Measurements from ENCODE around the gene LAMC3.
"Not testable (repeated sequence)": the region's sequence is repeated elsewhere in the genome, so short reads cannot be mapped to it uniquely, and the experiment has no call there.

The LAMC3 gene

DNA sequence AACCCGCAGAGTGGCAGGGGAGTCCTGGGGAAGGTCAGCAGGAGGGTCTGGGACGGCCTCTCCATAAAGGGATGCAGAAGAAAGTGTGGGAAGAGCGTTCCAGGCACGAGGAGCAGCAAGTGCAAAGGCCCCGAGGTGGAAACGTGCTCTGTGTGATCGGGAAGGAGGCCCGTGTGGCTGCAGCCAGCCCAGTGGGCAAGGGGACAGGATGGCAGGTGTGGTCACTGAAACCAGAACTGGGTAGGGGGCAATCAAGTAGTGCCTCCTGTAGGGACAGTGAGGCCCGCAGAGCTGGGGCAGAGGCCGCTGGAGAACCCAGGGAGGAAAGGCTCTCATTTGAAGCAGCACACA is 16.3 kb upstream of the LAMC3 start:
- DNase-seq: no peak

DNA sequence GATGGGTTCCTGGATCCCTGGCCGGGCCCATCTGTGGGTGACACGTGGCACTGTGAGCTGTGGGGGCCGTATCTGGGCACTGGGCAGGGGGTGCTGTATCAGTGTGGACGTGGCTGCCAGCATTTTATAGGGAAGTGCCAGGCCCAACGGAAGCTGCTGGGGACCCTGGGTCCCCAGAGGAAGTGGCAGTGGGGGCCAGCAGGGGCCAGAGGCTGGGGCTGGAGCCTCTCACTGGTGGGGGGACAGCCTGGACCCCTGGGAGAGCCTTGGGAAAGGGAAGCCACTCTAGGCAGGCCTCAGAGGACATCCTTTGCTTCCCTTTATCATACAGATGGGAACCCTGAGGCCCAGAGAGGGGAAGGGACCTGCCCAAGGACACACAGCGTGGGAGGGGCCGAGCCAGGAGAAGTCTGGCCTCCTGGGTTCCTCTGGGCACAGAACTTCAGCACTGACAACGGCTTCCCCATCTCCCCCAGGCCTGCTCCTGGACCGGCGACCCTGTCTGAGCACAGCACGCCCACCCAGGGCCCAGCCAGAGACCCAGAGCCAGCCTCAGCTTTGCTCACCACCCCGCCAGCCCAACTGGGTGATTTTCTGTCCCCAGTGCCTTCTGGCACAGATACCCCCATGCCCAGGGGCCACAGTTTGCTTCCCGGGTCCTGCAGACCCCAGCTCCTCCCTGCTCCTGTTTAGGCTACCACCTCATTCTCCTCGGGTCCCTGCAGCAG is 15.5 kb upstream of the LAMC3 start:
- DNase-seq: no peak

DNA sequence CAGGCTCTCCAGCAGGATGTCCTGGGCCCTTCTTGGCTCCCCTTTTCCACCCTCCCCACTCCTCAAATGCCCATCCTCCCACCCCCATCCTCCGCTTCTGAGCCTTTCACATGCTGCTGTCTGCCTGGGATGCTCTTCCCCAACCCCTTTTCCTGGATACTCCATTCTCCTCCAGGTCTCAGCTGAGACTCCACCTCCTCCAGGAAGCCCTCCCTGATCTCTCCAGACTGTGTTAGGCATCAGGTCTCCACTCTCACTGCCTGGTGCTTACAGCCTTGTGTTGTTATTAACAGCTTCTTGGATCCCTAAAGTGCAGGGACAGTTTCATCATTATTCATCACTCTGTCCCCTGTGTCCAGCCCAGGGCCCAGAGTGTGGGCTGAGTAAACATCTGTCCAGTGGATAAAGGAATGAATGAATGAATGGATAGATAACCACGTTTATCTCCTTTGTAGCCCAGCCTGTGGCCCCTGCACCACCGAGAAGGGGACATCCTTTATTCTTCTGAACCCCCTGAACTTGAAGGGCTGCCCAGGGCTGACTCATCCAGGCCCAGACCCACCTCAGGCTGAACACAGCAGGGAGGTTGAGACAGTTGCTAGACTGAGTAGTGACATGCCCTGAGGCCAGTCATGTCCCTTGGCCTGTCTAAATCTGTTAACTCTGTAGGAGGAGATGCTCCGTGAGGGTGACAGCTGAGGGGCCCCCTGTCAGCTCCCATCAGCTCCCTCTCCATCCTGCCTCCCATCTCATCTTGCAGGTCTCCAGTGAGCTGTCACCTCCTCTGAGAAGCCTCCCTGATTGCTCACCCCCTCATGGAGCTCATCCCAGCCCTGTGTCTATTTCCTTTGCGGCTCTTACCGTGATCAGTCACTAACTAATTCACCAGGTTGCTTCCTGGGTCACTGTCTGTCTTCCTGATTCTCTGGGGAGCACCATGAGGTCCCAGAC is 14.6 kb upstream of the LAMC3 start:
- no peak for DNase-seq

DNA sequence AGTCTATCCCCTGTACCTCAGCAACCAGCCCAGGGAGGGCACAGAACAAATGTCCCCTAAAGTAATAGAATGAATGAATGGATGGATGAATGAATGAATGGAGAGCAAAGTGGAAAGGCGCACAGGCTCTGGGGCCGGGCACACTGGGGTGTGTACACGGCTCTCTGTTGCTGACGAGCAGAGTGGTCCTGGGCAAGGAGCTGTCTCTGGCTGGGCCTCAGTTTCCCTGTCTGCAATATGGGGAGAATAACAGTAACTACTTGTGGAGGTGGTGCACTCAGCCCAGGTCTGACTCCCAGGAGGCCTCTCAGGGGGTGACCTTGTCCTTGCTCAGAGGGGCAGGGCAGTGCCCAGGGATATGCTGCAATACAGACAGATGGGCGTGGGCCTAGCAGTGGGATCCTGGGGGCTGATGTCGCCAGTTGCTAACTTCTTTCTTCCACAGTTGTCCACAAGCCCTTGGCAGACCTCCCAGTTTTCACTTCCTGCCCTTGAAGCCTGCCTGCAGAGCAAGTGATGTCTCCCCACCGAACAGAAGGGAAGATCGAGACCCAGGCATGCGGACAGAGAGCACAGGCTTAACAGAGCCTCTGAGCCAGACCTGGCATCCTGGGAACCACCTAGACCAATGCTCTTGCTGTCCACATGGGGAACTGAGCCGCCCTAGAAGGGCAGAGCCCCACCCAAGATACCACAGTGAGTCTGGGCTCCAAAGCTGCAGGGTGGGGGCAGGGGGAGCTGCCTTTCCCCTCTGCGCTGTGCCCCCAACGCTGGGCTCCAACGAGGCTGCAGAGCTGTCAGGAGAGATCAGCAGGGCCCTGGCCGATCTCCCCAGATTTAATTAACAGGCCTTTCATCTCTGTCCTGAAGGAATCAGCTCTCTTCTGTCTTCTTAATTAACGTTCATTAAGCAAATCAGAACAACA is 13.6 kb upstream of the LAMC3 start:
- DNase-seq: peak; percentile 27 to 29

DNA sequence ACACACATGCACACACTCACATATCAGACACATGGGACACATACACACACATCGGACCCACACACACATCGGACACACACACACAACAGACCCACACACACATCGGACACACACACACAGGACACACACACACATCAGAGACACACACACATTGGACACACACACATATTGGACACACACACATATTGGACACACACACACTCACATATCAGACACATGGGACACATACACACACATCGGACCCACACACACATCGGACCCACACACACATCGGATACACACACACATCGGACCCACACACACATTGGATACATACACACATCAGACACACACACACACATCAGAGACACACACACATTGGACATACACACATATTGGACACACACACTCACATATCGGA is 12.8 kb upstream of the LAMC3 start:
- no peak for DNase-seq

DNA sequence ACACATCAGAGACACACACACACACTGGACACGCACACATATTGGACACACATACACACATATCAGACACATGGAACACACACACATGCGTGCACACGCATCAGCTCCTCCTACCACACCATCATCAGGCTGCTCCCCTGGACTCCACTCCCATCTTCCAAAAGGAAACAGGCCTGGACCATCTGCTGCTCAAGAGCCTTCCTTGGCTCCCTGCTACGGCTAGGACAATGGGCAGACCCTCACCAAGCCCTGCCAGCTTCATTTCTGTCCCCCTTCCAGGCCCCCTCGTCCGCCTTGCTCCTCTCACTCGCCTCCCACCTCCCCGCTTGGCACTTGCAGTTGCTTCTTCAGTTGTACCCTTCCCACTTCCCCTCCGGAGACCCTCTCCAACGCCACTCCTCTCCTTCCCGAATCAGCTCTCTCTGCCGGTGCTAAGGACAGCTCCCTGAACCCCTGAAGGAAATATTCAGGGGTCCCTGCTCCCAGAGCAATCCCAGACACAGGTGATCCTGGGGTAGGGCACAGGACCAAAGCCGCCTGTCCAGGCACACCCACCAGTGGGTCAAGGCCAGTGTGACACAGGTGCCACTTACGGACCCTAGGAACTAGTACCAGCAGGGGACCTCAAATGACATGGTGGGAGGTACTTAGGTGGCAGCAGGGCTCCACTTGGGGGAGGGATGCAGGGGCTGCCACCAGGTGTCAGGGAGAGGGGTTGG is 12.1 kb upstream of the LAMC3 start:
- DNase-seq: no peak

DNA sequence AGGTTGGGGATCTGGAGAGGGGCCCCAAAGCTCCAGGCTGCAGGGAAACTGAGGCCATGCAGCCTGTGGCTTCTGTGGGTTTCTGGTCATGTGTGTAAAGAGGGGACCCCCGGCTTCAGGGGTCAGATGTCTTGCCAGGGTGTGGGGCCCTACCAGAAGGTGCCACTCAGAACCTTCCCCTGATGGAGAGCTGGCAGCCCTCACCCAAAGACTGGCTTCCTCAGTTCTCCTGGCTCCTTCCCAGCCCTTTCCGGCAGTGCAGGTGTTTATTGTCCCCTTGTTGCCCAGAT is 11.6 kb upstream of the LAMC3 start:
- no peak for DNase-seq

DNA sequence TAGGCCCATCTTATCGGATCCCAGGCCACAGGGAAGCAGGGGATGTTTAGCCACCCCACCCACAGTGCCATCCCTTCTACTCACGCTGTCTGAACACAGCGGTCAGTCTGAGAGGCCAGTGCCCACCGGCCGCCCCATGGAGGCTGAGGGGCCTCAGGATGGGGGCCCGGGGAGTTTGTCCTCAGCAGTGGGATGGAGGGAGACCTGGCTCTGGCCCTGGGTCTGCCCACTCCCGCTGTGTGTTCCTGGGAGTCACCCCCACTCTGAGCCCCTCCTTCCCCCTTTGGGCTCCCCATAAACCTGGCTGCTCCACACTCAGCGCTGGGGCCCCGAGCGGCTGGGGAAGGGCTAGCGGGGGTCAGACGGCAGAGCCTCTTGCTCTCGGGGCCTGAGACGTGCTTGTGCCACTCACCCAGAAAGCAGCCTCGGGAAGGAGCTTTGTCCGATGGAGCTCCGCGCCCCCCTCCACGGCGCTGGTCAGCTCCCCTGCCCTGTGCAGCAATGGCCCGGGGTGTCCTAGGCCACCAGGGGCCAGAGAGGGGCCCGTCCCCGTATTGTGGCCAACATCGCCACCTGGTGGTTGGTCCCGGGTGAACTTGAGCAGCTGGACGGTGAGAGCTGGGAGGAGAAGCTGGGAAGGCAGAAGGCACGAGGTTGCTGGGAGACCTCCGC is 10.9 kb upstream of the LAMC3 start:
- peak in 1 of 2 donors; percentile 31 for DNase-seq

DNA sequence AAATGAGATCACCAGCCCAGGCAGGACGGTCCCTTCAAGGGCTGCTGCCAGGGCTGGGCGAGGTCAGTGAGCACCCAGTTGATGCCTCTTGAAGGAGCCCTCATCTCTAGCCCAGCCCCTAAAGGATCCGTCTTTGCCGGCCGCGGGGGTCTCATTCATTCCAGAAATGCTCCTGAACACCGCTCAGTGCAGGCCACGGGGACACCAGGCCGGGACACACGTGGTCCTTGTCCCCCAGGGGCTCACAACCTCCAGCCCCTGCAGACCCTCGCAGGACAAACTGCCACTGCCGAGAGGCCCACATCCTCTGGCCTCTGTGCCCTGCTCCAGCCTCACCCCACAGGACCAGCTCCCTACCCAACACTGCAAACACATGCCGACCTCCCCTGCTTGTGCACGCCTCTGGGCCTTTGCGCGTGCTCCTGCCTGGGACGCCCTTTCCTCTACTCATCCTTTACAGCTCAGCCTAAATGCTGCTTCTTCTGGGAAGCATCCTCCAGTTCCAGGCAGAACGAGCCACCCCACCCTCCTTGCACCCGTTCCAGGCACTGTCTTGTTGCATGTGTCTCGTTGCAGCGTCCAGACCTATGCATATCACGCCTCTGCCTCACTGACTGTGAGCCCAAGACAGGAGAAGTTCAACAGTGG is 10.3 kb upstream of the LAMC3 start:
- DNase-seq: no peak

DNA sequence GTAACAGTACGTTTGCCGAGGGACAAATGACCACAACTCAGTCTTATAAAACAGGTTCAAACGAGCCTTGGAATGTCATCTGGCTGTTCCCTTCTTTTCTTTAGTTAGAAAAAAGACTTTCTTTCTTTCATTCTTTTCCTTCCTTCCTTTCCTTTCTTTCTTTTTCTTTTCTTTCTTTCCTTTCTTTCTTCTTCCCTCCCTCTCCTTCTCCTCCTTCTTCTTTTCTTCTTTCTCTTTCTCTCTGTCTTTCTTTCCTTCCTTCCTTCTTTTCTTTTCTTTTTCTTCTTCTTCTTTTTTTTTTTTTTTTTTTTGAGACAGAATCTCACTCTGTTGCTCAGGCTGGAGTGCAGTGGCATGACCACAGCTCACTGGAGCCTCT is 9.7 kb upstream of the LAMC3 start:
- no peak for DNase-seq

DNA sequence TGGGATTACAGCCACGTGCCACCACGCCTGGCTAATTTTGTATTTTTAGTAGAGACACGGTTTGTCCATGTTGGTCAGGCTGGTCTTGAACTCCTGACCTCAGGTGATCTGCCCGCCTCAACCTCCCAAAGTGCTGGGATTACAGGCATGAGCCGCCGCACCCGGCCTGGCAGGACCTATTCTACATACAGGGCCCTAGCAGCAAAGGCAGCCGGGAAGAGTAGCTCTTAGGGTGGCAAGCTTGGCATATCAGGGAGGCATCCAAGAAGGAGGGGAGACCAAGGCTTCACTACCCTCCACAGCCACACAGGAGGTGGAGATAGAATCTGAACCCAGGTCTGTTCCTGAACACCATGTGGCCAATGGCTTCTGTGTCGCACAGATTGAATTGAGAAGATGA is 8.4 kb upstream of the LAMC3 start:
- not testable (repeated sequence) for DNase-seq

DNA sequence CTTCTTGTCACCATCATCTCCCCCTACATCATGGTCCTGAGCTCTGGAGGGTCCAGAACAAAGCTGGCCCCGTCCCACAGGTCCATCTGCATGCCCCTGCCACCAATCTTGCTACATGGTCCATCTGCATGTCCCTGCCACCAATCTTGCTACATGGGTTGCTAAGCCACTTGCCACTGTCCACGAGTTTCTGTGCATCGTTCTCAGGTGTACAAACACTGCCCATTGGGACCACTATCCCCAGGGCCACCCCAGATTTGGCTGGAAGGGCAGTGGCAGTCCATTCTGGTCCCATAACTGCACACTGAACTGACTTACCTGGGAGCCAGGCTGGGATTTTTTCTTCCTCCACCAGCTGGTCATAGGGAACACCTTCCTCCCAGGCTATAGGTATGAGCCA is 8.0 kb upstream of the LAMC3 start:
- DNase-seq: no peak

DNA sequence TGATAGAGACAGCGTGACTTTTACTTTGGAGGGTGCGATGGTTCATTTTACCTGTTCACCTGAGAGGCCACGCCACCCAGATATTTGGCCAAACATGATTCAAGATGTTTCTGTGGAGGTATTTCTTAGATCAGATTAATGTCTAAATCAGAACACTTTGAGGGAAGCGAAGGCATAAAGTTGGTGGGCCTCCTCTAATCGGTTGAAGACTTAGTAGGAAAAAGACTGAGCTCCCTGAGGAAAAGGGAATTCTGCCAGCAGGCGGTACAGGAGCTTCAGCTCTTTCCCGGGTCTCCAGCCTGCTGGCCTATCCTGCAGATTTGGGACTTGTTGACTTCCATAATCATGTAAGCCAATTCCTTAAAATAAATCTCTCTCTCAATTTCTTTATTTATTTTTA is 7.0 kb upstream of the LAMC3 start:
- DNase-seq: no peak

DNA sequence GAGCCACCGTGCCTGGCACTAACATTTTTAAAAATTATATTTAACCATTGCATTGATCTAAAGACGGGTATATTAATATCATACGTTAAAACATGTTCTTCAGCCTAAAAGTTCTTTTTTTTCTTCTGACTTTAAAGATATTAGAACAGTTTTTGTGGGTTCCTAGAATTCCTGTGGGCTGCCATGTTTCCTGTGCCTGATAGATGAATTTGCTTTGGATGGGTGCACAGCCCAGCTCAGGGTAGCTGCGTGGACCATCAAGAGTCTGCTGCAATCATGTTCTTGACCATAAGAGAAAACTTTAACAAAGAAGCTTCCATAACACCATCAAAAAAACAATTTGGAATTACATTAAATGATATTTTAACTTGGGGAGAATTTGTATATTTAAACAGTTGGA is 2.4 kb upstream of the LAMC3 start:
- no peak for DNase-seq

DNA sequence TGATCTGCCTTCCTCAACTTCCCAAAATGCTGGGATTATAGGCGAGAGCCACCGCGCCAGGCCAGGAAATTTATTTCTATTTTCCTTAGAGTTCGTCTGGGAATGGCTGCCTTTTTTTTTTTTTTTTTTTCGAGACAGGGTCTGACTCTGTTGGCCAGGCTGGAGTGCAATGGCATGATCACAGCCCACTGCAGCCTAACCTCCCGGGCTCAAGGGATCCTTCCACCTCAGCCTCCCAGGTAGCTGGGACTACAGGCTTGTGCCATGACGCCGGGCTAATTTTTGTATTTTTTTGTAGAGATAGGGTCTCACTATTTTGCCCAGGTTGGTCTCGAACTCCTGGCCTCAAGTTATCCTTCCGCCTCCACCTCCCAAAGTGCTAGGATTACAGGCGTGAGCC is 888 bp upstream of the LAMC3 start:
- DNase-seq: no peak

DNA sequence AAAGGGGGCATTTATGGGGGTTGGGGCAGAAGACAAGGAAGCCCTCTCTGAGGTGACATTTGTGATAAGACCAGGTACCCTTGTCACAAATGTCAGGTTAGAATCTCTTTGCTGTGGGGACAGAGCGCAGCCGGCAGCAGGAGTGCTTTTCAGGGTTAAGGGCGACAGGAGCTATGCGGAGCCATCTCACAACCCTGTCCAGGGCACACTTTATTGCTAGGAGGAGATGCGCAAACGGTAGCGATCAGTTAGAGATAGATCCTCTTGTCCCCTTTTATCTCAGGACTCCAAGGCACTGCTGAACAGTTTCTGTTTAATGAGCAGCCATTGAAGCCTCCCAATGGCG is 438 bp upstream of the LAMC3 start:
- DNase-seq: no peak

DNA sequence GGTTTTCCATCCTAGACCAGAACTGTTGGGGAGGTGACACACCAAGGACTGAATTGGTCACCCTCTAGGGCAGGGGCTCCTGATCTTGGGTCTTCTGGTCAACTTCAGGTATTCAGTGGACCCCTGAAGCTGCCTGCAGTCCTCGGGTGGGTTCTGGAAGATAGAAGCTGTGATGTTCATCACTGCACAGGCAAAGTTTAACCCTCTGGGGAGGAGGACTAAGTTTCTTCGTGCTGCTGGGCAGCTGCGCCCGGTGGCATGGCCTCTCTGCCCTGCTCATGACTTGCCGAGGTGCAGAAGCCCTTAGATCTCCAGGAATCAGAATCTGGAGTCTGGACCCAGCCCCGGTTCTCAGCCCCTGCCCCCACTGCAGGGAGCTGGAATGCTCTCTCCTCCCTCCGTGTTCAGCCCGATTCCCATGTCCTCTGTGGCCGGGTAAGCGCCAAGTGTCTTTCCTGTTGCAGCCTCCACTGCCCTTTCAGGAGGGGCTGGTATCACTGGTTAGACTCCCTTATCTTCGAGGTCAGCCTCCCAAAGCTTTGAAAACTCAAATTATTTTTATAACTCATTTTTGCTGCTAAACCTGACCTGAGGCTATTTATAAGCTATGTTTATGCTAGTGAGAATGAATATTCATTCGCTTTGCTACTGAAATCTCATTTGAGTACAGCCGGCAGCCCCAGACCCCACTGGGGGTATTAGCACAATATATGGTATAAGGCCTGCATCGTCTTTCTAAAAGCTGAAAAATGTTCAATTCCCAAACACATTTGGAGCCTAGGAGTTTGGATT is 1.7 kb downstream of the LAMC3 start:
- DNase-seq: no peak

DNA sequence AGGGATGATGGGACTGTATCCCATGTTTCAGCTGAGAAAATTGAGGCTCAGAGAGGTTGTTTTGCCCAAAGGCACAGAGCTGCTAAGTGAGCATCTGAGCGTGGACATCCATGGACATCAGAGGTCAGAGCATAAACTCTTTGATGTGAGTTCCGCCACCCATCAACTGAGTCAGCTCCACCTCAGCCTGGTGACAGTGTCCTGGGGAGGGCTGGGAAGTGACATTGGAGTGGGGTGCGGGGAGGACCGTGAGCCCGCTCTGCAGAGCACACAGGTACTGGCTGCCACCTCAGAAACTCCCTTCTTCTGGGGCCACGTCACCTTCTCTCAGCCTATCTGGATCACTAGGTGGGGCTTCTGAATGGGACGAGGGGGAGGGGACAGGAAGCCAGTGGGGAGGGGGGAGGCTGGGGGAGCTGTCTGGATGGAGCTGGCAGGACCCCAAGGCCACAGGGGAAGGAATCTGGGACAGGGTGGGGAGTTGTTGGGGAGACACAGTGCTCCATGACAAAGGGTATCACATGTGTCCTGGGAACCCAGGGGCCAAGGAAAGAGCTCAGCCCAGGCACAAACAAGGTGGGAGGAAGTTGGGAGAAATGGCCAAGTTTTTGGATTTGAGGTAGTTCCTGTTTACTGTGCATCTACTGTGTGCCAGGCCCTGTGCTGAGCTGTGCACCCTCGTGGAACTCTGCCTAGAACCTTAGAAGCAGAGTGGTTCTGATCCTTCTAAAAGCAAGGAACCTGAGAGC is 2.5 kb downstream of the LAMC3 start:
- DNase-seq: no peak

DNA sequence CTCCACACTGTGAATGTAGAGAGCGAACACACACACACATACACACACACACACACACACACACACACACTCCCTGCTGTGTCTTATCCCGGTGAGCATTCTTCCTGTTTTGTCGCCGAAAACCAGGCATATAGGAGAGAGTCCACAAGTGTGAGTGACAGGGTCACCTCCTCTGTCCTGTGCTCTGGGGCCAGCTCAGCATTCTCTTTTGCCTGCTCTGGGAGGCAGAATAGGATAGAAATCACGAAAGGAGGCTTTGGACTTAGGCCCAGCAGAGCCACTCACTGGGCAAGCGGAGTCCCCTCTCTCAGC is 3.0 kb downstream of the LAMC3 start:
- no peak for DNase-seq

DNA sequence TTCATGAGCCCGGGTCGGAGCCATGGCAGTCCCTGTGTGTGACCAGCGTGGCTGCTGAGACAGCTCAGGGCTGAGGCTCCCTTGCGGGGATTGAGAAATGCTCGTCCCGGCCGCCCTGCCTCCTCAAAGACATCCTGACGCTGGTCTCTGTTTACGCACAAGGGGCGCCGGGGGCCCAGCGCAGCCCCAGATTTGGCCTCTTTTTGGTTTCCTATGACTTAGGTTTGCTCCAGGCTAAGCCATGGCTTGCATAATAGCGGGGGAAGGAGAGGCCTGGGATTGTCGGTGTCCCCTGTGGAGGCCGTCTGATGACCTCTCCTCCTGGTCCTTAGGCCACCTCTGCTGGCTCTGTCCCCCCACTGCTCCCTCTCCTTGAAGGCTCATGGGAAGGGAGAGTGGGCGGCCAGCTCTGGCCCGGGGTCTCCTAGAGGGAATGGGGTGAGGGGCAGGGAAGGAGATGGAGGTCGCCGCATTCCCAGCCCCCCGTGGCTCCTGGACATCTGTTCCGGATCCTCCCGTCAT is 3.5 kb downstream of the LAMC3 start:
- DNase-seq: no peak

Measured in bone marrow (tissue), 2 donors.